Prostate gland (tissue), 2 donors: ENCODE measurements around the gene FBXO11.

Experiments used
- CTCF ChIP-seq, 4 experiments: fragments of 200-600 bp in 2 of 4; fragments of 450-650 bp in 2 of 4; sonication (generic) in 2 of 4; IDR thresholded peaks; 1 replicate in 3 of 4; 2 replicates in 1 of 4; pipeline ENCODE4 v1.5.1; 2016 to 2019; ENCODE audit warnings: antibody characterized with exemption in 4 of 4, mild to moderate bottlenecking in 2 of 4, moderate library complexity in 2 of 4
- POLR2A ChIP-seq: fragments of 450-650 bp; IDR thresholded peaks from one replicate; pipeline ENCODE4 v1.6.1; 2016; ENCODE audit warnings: antibody characterized with exemption, mild to moderate bottlenecking
- POLR2AphosphoS5 ChIP-seq: sonication (generic); formaldehyde crosslinking; IDR thresholded peaks from one replicate; pipeline ENCODE4 v1.6.1; 2017; ENCODE audit warnings: antibody characterized with exemption

GRCh38 chr2:47864566-47864965 is 41.7 kb downstream of the FBXO11 start:
- TF ChIP-seq CTCF (IDR thresholded peaks at IDR 0.05) (no peak), POLR2A (no peak), POLR2AphosphoS5 (no peak)
